OCI-LY3 (cell line): ENCODE measurements around the gene ZNF277.

Source experiments
- CTCF ChIP-seq: fragments of 200-600, 300-600 bp; sonication (generic); IDR thresholded peaks from 2 replicates; pipeline ENCODE4 v1.5.1; 2014; ENCODE audit warnings: antibody characterized with exemption, low read length, low read depth
- EZH2phosphoT487 ChIP-seq: fragments of 200-600 bp; shearing (Covaris generic); IDR thresholded peaks from 2 replicates; pipeline ENCODE4 v1.6.1; 2018; ENCODE audit warnings: antibody characterized with exemption, mixed run types, low read depth

- no peak for TF ChIP-seq EZH2phosphoT487
- no peak for TF ChIP-seq CTCF
Measured at GRCh38 chr7:112168915-112169314, 37.6 kb upstream of the ZNF277 start.
